ENCODE data around the gene SLC8A1. TPM values are rescaled to one million over a fixed set of nuclear protein-coding genes. Genes with fewer than 3 reads are reported as not detected.
A peak's percentile ranks its signal among the peaks of the same experiment; 100 is the strongest.

SLC8A1 gene
- total RNA-seq, 1 experiment from 2014 or later = 1.7 TPM

DNA sequence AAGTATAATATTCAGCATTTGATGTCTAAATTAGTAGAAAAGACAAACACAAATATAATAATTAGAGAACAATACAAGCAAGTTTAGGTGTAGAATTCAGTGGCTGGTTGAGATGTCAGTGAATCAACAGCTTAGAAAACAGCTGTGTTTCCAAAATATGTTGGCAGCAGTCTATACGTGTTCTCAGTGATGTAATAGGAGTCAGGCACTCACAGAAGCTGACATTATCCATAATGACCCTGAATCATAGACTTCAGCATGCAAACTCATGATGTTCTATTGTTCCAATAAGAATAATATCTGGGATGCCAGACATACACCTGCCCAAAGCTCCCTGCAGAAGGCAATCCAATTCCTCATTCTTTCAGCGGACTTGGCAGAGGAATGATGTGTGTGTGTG, 164.7 kb downstream of the SLC8A1 start:
- WGBS (ENCODE audit: extremely low coverage, insufficient read length, low lambda C conversion rate) = no CpG with 5 or more reads among the region's 2 CpGs
- H3K27ac Mint-ChIP-seq = peak overlapping the region in 1 of 3 experiments; percentile 85; a peak in 1 of 7 replicates

More for the DNA sequence above, 164.7 kb downstream of the SLC8A1 start:
- Histone ChIP-seq H3K9me3 (ENCODE audit: control insufficient read depth, low read depth, low read length) (no peaks in the 10 kb centered on the region), H3K79me1 (ENCODE audit: insufficient read depth, low read depth, low read length, poor library complexity, severe bottlenecking) (no peaks in the 10 kb centered on the region), H3K14ac (ENCODE audit: insufficient read depth, low read length) (no peak overlapping the region), H3K27me3 (ENCODE audit: insufficient read depth, low read length) (no peaks in the 10 kb centered on the region), H4K91ac (ENCODE audit: insufficient read length, low read depth, low read length) (no peak overlapping the region), H3K4ac (ENCODE audit: low read depth, low read length) (no peak overlapping the region), H3K4me1 (ENCODE audit: insufficient read depth, low read length) (no peaks in the 10 kb centered on the region), H3K79me2 (ENCODE audit: insufficient read depth, low read length) (no peaks in the 10 kb centered on the region), H3K4me2 (ENCODE audit: insufficient read depth, insufficient read length, low read length) (no peak overlapping the region), H2AFZ (ENCODE audit: low read length) (no peak overlapping the region), H4K20me1 (ENCODE audit: control insufficient read depth, insufficient read depth, insufficient read length) (no peaks in the 10 kb centered on the region), H2BK5ac (ENCODE audit: insufficient read length, low read length) (no peak overlapping the region), H3K56ac (ENCODE audit: insufficient read length, low read depth, low read length) (no peak overlapping the region), H2BK120ac (ENCODE audit: low read depth, low read length, poor library complexity, severe bottlenecking) (no peak overlapping the region), H2AK5ac (ENCODE audit: insufficient read length, low read length) (no peak overlapping the region), H3K23ac (ENCODE audit: insufficient read length, low read depth, low read length) (no peak overlapping the region), H4K5ac (ENCODE audit: insufficient read length, low read depth, low read length) (no peak overlapping the region), H3K18ac (ENCODE audit: insufficient read length, low read depth, low read length) (no peak overlapping the region), H4K8ac (replicated peaks; ENCODE audit: insufficient read length, low read depth, low read length) (no peak overlapping the region), H3K9ac (ENCODE audit: extremely low read depth, insufficient read length, low read length) (no peak overlapping the region), H3T11ph (ENCODE audit: low read length) (no peak overlapping the region), H2BK12ac (ENCODE audit: insufficient read length, low read depth, low read length) (no peak overlapping the region), H3K27ac (ENCODE audit: insufficient read length, low read depth, low read length) (no peak overlapping the region), H2BK15ac (ENCODE audit: low read depth, low read length) (no peak overlapping the region), H2BK20ac (ENCODE audit: low read depth, low read length, poor library complexity, severe bottlenecking) (no peak overlapping the region), H3K23me2 (ENCODE audit: insufficient read length, low read depth, low read length, poor library complexity, severe bottlenecking) (no peaks in the 10 kb centered on the region)
- Mint-ChIP-seq H3K27me3 (ENCODE audit: low read depth) (no peaks in the 10 kb centered on the region), H3K4me3 (no peak overlapping the region), H3K36me3 (ENCODE audit: insufficient read depth in 1 of 3, low read depth in 3 of 3) (no peaks in the 10 kb centered on the region), H3K9me3 (no peaks in the 10 kb centered on the region), H3K4me1 (peaks cover 0 to 3% of the 10 kb centered on the region in 2 experiments; a peak in 1 of 4 replicates)
- TF ChIP-seq, protein P1, sequence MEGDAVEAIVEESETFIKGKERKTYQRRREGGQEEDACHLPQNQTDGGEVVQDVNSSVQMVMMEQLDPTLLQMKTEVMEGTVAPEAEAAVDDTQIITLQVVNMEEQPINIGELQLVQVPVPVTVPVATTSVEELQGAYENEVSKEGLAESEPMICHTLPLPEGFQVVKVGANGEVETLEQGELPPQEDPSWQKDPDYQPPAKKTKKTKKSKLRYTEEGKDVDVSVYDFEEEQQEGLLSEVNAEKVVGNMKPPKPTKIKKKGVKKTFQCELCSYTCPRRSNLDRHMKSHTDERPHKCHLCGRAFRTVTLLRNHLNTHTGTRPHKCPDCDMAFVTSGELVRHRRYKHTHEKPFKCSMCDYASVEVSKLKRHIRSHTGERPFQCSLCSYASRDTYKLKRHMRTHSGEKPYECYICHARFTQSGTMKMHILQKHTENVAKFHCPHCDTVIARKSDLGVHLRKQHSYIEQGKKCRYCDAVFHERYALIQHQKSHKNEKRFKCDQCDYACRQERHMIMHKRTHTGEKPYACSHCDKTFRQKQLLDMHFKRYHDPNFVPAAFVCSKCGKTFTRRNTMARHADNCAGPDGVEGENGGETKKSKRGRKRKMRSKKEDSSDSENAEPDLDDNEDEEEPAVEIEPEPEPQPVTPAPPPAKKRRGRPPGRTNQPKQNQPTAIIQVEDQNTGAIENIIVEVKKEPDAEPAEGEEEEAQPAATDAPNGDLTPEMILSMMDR (conservative IDR thresholded peaks at IDR 0.05) = no peak
- no peak for DNase-seq

Data from H9 (cell line).